Mucosa of rectum (tissue), 2 donors: Measurements from ENCODE around the gene ZKSCAN2.

Experiments used
- H3K27ac ChIP-seq, 2 donors: one replicate each; pipeline ENCODE4 v1.7.0; 2013; ENCODE audit warnings: inconsistent platforms in 2 of 2, low read depth in 2 of 2, low read length in 2 of 2
- H3K27me3 ChIP-seq, 2 donors: one replicate each; pipeline ENCODE4 v1.7.0; 2013; ENCODE audit warnings: low read length in 2 of 2; ENCODE audit not compliant: control insufficient read depth in 2 of 2, insufficient read depth in 2 of 2
- H3K36me3 ChIP-seq, 2 donors: one replicate each; pipeline ENCODE4 v1.7.0; 2013; ENCODE audit warnings: low read length in 2 of 2; ENCODE audit not compliant: control insufficient read depth in 2 of 2, insufficient read depth in 2 of 2
- H3K4me1 ChIP-seq, 2 donors: one replicate each; pipeline ENCODE4 v1.7.0; 2013; ENCODE audit warnings: low read length in 2 of 2, mild to moderate bottlenecking in 1 of 2; ENCODE audit not compliant: control insufficient read depth in 2 of 2, insufficient read depth in 2 of 2
- H3K4me3 ChIP-seq, 2 donors: one replicate each; pipeline ENCODE4 v1.7.0; 2013; ENCODE audit warnings: low read length in 2 of 2
- H3K9ac ChIP-seq, 2 donors: one replicate each; pipeline ENCODE4 v1.7.0; 2013; ENCODE audit warnings: low read length in 2 of 2, low read depth in 1 of 2, mild to moderate bottlenecking in 1 of 2
- H3K9me3 ChIP-seq, 2 donors: one replicate each; pipeline ENCODE4 v1.7.0; 2013; ENCODE audit warnings: low read length in 2 of 2; ENCODE audit not compliant: control insufficient read depth in 2 of 2
- donor health status: healthy.
- donor health status: Normal muscosa, but diverticular disease.

ZKSCAN2 gene

DNA sequence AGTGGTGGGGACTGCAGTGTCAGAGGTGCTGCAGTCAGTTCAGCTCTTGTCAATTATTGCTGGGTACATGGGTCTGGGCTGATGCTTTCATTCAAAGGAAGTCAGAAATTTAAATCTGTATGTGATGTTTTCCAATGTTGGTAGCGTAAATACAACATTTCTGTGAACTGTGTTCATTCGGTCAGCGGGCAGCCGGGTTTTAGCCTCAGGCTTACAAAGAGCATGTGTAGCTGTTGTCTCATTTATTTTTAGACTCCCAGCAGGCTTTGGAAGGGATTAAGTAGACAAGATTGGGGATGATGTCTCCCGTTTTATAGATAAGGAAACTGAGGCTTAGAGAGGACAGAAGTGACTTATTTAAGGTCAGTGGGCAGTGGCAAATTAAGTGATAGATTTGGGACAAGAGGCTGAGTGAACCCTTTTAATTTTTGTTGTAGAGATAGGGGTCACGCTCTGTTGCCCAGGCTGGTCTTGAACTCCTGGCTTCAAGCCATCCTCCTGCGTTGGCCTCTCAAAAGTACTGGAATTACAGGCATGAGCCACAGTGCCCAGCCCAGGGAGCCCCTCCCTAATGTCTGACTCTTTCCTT, 32.8 kb downstream of the ZKSCAN2 start:
- H3K27ac ChIP-seq = no peak overlapping the region

DNA sequence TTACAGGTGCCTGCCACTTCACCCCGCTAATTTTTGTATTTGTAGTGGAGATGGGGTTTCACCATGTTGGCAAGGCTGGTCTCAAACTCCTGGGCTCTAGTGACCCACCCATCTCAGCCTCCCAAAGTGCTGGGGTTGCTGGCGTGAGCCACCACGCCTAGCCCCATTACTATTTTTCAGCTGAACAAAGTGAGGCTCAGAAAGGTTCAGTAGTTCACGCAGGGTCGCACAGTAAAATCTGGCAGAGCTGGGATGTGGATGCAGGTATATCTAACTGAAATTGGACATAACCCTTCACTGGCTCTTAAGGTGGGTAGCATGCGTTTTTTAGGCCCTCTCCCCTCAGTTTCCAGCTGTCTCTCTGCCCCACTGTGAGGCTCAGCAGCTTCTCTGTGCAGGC, 33.7 kb downstream of the ZKSCAN2 start:
- Histone ChIP-seq H3K9ac (no peak overlapping the region), H3K9me3 (no peaks in the 10 kb centered on the region), H3K27ac (no peak overlapping the region), H3K4me1 (peaks cover 0 to 2% of the 10 kb centered on the region in 2 donors), H3K27me3 (no peaks in the 10 kb centered on the region), H3K4me3 (no peak overlapping the region), H3K36me3 (no peaks in the 10 kb centered on the region)

More for the DNA sequence above, 32.8 kb downstream of the ZKSCAN2 start:
- Histone ChIP-seq H3K4me3 (no peak overlapping the region), H3K4me1 (no peaks in the 10 kb centered on the region), H3K9ac (no peak overlapping the region), H3K36me3 (no peaks in the 10 kb centered on the region), H3K9me3 (no peaks in the 10 kb centered on the region), H3K27me3 (no peaks in the 10 kb centered on the region)

DNA sequence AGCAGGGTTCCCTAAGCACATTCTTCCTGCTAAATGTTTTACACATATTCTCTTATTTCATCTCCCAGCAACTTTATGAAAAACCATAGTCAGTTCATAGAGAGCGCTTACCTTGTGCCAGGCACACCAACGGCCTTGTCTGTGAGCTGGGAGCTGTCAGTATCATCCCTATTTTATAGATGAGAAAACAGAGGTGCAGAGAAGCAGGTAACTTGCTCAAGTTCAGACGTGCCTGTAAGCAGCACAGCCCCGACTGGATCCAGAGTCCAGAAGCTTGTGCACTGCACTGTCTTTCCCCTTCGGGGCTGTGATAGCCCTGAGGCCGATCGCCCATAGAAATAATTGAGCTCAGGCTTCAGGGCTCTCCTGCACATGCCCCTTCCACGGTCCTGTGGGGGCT, 34.7 kb downstream of the ZKSCAN2 start:
- H3K36me3 ChIP-seq = no peaks in the 10 kb centered on the region
- H3K9ac ChIP-seq = no peak overlapping the region
- peak overlapping the region in 1 of 2 donors; percentile 43 for H3K27ac ChIP-seq
- H3K4me3 ChIP-seq = no peak overlapping the region
- H3K27me3 ChIP-seq = no peaks in the 10 kb centered on the region
- peaks cover 0 to 3% of the 10 kb centered on the region in 2 donors for H3K4me1 ChIP-seq
- H3K9me3 ChIP-seq = no peaks in the 10 kb centered on the region

GRCh38 chr16:25219070-25219737, 38.4 kb downstream of the ZKSCAN2 start:
- Histone ChIP-seq H3K27ac (no peak overlapping the region), H3K9ac (no peak overlapping the region), H3K9me3 (no peaks in the 10 kb centered on the region), H3K4me3 (peak overlapping the region in 1 of 2 donors; percentile 41), H3K27me3 (no peaks in the 10 kb centered on the region), H3K36me3 (no peaks in the 10 kb centered on the region), H3K4me1 (peaks cover 0 to 11% of the 10 kb centered on the region in 2 donors)

DNA sequence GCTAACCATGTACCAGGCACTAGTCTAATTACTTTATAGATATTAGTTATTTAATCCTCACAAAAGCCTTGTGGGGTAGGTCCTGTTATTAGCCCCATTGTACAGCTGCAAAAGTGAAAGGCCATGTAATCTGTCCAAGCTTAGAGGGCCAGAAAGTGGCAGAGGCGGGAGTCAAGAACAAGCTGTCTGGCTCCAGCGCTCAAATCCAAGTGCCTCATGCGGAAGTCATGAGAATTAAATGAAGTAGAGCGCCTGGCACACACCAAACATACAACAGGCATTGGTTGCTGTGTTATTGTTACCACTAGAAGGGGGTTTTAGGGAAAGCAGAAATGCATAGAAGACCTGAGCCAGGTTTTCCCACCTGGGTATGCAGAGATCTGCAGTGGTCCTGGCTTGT, 39.7 kb downstream of the ZKSCAN2 start:
- Histone ChIP-seq H3K9me3 (no peaks in the 10 kb centered on the region), H3K36me3 (no peaks in the 10 kb centered on the region), H3K27ac (no peak overlapping the region), H3K4me3 (peak overlapping the region in 1 of 2 donors; percentile 63), H3K9ac (no peak overlapping the region), H3K27me3 (no peaks in the 10 kb centered on the region), H3K4me1 (peaks cover 0 to 11% of the 10 kb centered on the region in 2 donors)

DNA sequence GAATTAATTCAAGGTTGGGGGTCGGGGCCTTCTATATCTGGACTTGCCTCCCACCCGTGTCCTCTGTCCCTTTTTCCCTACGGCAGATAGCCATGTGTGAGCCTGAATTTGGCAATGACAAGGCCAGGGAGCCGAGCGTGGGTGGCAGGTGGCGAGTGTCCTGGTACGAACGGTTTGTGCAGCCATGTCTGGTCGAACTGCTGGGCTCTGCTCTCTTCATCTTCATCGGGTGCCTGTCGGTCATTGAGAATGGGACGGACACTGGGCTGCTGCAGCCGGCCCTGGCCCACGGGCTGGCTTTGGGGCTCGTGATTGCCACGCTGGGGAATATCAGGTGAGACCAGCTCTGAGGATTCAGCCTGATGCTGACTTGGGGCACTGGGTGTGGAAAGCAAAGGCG, 40.5 kb downstream of the ZKSCAN2 start:
- no peak overlapping the region for H3K9ac ChIP-seq
- H3K9me3 ChIP-seq = no peaks in the 10 kb centered on the region
- H3K27ac ChIP-seq = peak overlapping the region in 1 of 2 donors; percentile 8
- no peaks in the 10 kb centered on the region for H3K27me3 ChIP-seq
- peak overlapping the region; percentile 42 to 63 for H3K4me3 ChIP-seq
- H3K4me1 ChIP-seq = peaks cover 0 to 11% of the 10 kb centered on the region in 2 donors
- no peaks in the 10 kb centered on the region for H3K36me3 ChIP-seq

GRCh38 chr16:25213709-25214397, 43.8 kb downstream of the ZKSCAN2 start:
- H3K27me3 ChIP-seq = no peaks in the 10 kb centered on the region
- H3K9me3 ChIP-seq = no peaks in the 10 kb centered on the region
- H3K27ac ChIP-seq = no peak overlapping the region
- H3K36me3 ChIP-seq = no peaks in the 10 kb centered on the region
- no peak overlapping the region for H3K9ac ChIP-seq
- no peak overlapping the region for H3K4me3 ChIP-seq
- peaks cover 0 to 8% of the 10 kb centered on the region in 2 donors for H3K4me1 ChIP-seq

DNA sequence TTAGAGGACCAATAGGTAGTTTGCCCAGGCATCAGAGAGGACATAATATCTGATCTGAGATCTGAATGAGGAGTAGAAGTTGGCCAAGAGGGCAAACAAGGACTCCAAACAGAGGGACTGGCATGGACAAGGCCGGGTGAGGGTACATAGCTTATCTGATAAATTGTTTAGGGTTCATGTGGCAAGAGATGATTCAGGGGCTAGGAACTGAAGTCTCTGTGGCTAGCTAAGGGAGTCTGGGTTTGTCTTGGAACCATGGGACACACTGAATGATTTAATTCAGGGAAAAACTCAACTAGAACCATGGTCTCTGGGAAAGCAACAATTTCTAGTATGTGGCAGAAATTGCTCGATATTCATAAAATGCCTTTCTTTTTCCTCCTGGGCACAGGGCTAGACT, 45.0 kb downstream of the ZKSCAN2 start:
- no peaks in the 10 kb centered on the region for H3K36me3 ChIP-seq
- no peak overlapping the region for H3K4me3 ChIP-seq
- no peaks in the 10 kb centered on the region for H3K27me3 ChIP-seq
- no peaks in the 10 kb centered on the region for H3K9me3 ChIP-seq
- no peak overlapping the region for H3K9ac ChIP-seq
- no peak overlapping the region for H3K27ac ChIP-seq
- peaks cover 0 to 8% of the 10 kb centered on the region in 2 donors for H3K4me1 ChIP-seq

- Histone ChIP-seq H3K9ac (no peak overlapping the region), H3K4me1 (peaks cover 2 to 4% of the 10 kb centered on the region in 2 donors), H3K36me3 (no peaks in the 10 kb centered on the region), H3K27ac (no peak overlapping the region), H3K4me3 (no peak overlapping the region), H3K27me3 (no peaks in the 10 kb centered on the region), H3K9me3 (no peaks in the 10 kb centered on the region)
Measured at GRCh38 chr16:25210758-25211157, 46.9 kb downstream of the ZKSCAN2 start.

- Histone ChIP-seq H3K27me3 (no peaks in the 10 kb centered on the region), H3K27ac (no peak overlapping the region), H3K36me3 (no peaks in the 10 kb centered on the region), H3K4me1 (peaks cover 4 to 6% of the 10 kb centered on the region in 2 donors), H3K9ac (no peak overlapping the region), H3K4me3 (no peak overlapping the region), H3K9me3 (no peaks in the 10 kb centered on the region)
Measured at GRCh38 chr16:25199457-25199856, 58.2 kb downstream of the ZKSCAN2 start.
